Measurements from ENCODE around the gene SLC17A8.

The SLC17A8 gene

GRCh38 chr12:100371146-100371545, 14.3 kb downstream of the SLC17A8 start:
- H3K27ac ChIP-seq: no peak overlapping the region
- TF ChIP-seq CTCF (IDR thresholded peaks at IDR 0.05) (no peak), ZFX (IDR thresholded peaks at IDR 0.05; ENCODE audit: borderline replicate concordance) (no peak)

- H3K27ac ChIP-seq: no peak overlapping the region
- TF ChIP-seq CTCF (IDR thresholded peaks at IDR 0.05): no peak
- no peak for TF ChIP-seq ZFX (IDR thresholded peaks at IDR 0.05; ENCODE audit: borderline replicate concordance)
Measured at GRCh38 chr12:100372853-100373640, 16.2 kb downstream of the SLC17A8 start.

- no peak overlapping the region for H3K27ac ChIP-seq
- no peak for TF ChIP-seq CTCF (IDR thresholded peaks at IDR 0.05)
- no peak for TF ChIP-seq ZFX (IDR thresholded peaks at IDR 0.05; ENCODE audit: borderline replicate concordance)
Measured at GRCh38 chr12:100375038-100375735, 18.3 kb downstream of the SLC17A8 start.

- H3K27ac ChIP-seq: no peak overlapping the region
- TF ChIP-seq CTCF (IDR thresholded peaks at IDR 0.05) (no peak), ZFX (IDR thresholded peaks at IDR 0.05; ENCODE audit: borderline replicate concordance) (no peak)
Measured at GRCh38 chr12:100376161-100376560, 19.3 kb downstream of the SLC17A8 start.

- no peak overlapping the region for H3K27ac ChIP-seq
- no peak for TF ChIP-seq CTCF (IDR thresholded peaks at IDR 0.05)
- TF ChIP-seq ZFX (IDR thresholded peaks at IDR 0.05; ENCODE audit: borderline replicate concordance): no peak
Measured at GRCh38 chr12:100381379-100381778, 24.5 kb downstream of the SLC17A8 start.

- no peak for TF ChIP-seq ZFX (IDR thresholded peaks at IDR 0.05; ENCODE audit: borderline replicate concordance)
- no peak for TF ChIP-seq CTCF (IDR thresholded peaks at IDR 0.05)
- no peak overlapping the region for H3K27ac ChIP-seq
Measured at GRCh38 chr12:100382338-100382737, 25.5 kb downstream of the SLC17A8 start.
